HEK293 (cell line): Measurements from ENCODE around the gene PDE4D.
A peak's percentile ranks its signal among the peaks of the same experiment; 100 is the strongest.

ENCODE experiments used
- GLIS2 ChIP-seq: fragments of 450-650 bp; formaldehyde crosslinking; IDR thresholded peaks from 2 replicates; pipeline ENCODE4 v1.5.1; 2016; ENCODE audit warnings: missing biosample characterization, missing genetic modification characterization
- MEIS1 ChIP-seq: sonication (generic); formaldehyde crosslinking; IDR thresholded peaks from 2 replicates; pipeline ENCODE4 v1.8.1; 2022; ENCODE audit warnings: missing genetic modification reagents, mild to moderate bottlenecking, borderline replicate concordance
- PRDM1 ChIP-seq: fragments of 450-650 bp; formaldehyde crosslinking; IDR thresholded peaks from 2 replicates; pipeline ENCODE4; 2016; ENCODE audit warnings: missing biosample characterization, missing genetic modification characterization
- ZBTB1 ChIP-seq: fragments of 450-650 bp; formaldehyde crosslinking; IDR thresholded peaks from 2 replicates; pipeline ENCODE4 v1.5.1; 2016; ENCODE audit warnings: missing biosample characterization, missing genetic modification characterization
- ZFHX2 ChIP-seq: fragments of 450-650 bp; formaldehyde crosslinking; conservative IDR thresholded peaks from 2 replicates; pipeline ENCODE4 v1.5.1; 2016; ENCODE audit warnings: missing biosample characterization, missing genetic modification characterization
- ZNF114 ChIP-seq: fragments of 450-650 bp; formaldehyde crosslinking; IDR thresholded peaks from 2 replicates; pipeline ENCODE4 v1.5.0; 2017; ENCODE audit warnings: missing biosample characterization, missing genetic modification characterization
- ZNF138 ChIP-seq: fragments of 450-650 bp; formaldehyde crosslinking; IDR thresholded peaks from 2 replicates; pipeline ENCODE4 v1.5.1; 2016; ENCODE audit warnings: missing biosample characterization, missing genetic modification characterization, borderline replicate concordance
- ZNF174 ChIP-seq: fragments of 450-650 bp; formaldehyde crosslinking; IDR thresholded peaks from 2 replicates; pipeline ENCODE4 v1.5.0; 2017; ENCODE audit warnings: missing biosample characterization, mild to moderate bottlenecking, missing genetic modification characterization
- ZNF19 ChIP-seq: fragments of 450-650 bp; formaldehyde crosslinking; IDR thresholded peaks from 2 replicates; pipeline ENCODE4; 2016; ENCODE audit warnings: missing biosample characterization, missing genetic modification characterization, low read depth
- ZNF2 ChIP-seq: fragments of 450-650 bp; formaldehyde crosslinking; IDR thresholded peaks from 2 replicates; pipeline ENCODE4 v1.5.1; 2016; ENCODE audit warnings: missing biosample characterization, missing genetic modification characterization
- ZNF248 ChIP-seq: fragments of 450-650 bp; formaldehyde crosslinking; IDR thresholded peaks from 2 replicates; pipeline ENCODE4 v1.5.1; 2017; ENCODE audit warnings: missing biosample characterization, missing genetic modification characterization
- ZNF266 ChIP-seq: fragments of 450-650 bp; formaldehyde crosslinking; IDR thresholded peaks from 2 replicates; pipeline ENCODE4 v1.5.1; 2016; ENCODE audit warnings: missing biosample characterization, missing genetic modification characterization, low read depth
- ZNF529 ChIP-seq: fragments of 450-650 bp; formaldehyde crosslinking; IDR thresholded peaks from 2 replicates; pipeline ENCODE4 v1.5.1; 2017; ENCODE audit warnings: missing genetic modification characterization, missing biosample characterization; ENCODE audit not compliant: insufficient replicate concordance
- ZNF549 ChIP-seq: fragments of 450-650 bp; IDR thresholded peaks from 2 replicates; pipeline ENCODE4 v1.5.1; 2018; ENCODE audit warnings: missing biosample characterization, missing genetic modification characterization, mild to moderate bottlenecking, inconsistent platforms, moderate library complexity
- ZNF555 ChIP-seq: fragments of 450-650 bp; formaldehyde crosslinking; conservative IDR thresholded peaks from 2 replicates; pipeline ENCODE4 v1.5.1; 2017; ENCODE audit warnings: missing biosample characterization, mild to moderate bottlenecking, missing genetic modification characterization, inconsistent platforms
- ZNF560 ChIP-seq: fragments of 450-650 bp; formaldehyde crosslinking; IDR thresholded peaks from 2 replicates; pipeline ENCODE4 v1.5.1; 2017; ENCODE audit warnings: missing biosample characterization, missing genetic modification characterization, borderline replicate concordance
- ZNF596 ChIP-seq: fragments of 450-650 bp; IDR thresholded peaks from 2 replicates; pipeline ENCODE4 v1.5.0; 2018; ENCODE audit warnings: missing biosample characterization, mild to moderate bottlenecking, missing genetic modification characterization, moderate library complexity
- ZNF776 ChIP-seq: fragments of 450-650 bp; formaldehyde crosslinking; IDR thresholded peaks from 2 replicates; pipeline ENCODE4 v1.5.0; 2017; ENCODE audit warnings: missing biosample characterization, missing genetic modification characterization, borderline replicate concordance
- ZSCAN23 ChIP-seq: fragments of 450-650 bp; formaldehyde crosslinking; IDR thresholded peaks from 2 replicates; pipeline ENCODE4 v1.5.1; 2016; ENCODE audit warnings: missing biosample characterization, missing genetic modification characterization
- TF ChIP-seq, protein P1 (sequence below): fragments of 450-650 bp; formaldehyde crosslinking; optimal IDR thresholded peaks from 2 replicates; pipeline ENCODE3; 2016; ENCODE audit warnings: missing biosample characterization, mild to moderate bottlenecking, missing genetic modification characterization
- TF ChIP-seq, protein P2 (sequence below): fragments of 450-650 bp; formaldehyde crosslinking; IDR thresholded peaks from 2 replicates; pipeline ENCODE4 v1.5.1; 2016; ENCODE audit warnings: missing biosample characterization, missing genetic modification characterization
- TF ChIP-seq, protein P3 (sequence below): fragments of 450-650 bp; formaldehyde crosslinking; IDR thresholded peaks from 2 replicates; pipeline ENCODE4 v1.5.1; 2016; ENCODE audit warnings: missing biosample characterization, missing genetic modification characterization
- TF ChIP-seq, protein P4 (sequence below): fragments of 450-650 bp; formaldehyde crosslinking; conservative IDR thresholded peaks from 2 replicates; pipeline ENCODE4 v1.5.1; 2016; ENCODE audit warnings: low read depth, missing biosample characterization, missing genetic modification characterization
- TF ChIP-seq, protein P5 (sequence below): fragments of 450-650 bp; formaldehyde crosslinking; conservative IDR thresholded peaks from 2 replicates; pipeline ENCODE4 v1.5.1; 2016; ENCODE audit warnings: low read depth, missing biosample characterization, missing genetic modification characterization
- TF ChIP-seq, protein P6 (sequence below): fragments of 450-650 bp; formaldehyde crosslinking; IDR thresholded peaks from 2 replicates; pipeline ENCODE4 v1.5.1; 2016; ENCODE audit warnings: missing biosample characterization, missing genetic modification characterization

PDE4D gene

DNA sequence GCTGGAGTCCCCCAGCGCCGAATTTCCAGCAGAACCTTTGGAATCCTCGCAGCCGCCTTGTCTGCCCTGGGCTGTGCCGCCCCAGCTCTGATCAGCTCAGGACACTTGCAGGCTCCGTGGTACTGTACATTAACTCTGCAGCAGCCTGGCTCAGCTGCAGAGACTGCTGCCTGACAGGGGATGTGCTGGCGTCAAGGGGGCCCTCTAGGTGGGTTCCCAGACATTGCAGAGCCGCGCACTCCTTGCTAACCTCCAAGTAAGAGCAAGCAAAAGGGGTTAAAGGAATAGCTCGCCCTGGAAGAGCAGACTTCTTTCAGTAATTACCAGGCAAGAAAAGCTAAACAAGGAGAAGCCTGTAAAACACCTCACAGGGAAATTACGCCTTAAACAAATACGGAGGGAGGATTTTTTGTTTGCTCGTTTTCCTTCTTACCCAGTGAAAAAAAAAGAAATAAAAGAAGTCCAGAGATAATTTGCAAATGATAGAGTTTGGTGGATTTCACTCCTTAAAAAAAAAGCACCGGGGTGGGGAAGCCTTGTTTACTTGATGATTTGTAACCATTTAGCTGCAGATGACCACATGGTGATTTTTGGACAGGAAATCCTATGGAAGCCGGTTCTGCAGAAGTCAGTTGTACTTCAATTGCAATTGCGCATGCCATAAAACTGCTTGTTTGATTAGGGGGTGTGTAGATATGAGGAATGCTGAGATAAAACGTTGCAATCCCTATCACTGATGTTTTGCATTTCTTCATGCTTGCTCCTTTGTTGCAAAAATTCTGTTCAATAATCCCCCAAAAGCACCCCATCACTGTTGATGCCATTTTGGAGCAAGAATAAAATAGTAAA, 305.8 kb downstream of the PDE4D start (continued):
- TF ChIP-seq, protein P1, sequence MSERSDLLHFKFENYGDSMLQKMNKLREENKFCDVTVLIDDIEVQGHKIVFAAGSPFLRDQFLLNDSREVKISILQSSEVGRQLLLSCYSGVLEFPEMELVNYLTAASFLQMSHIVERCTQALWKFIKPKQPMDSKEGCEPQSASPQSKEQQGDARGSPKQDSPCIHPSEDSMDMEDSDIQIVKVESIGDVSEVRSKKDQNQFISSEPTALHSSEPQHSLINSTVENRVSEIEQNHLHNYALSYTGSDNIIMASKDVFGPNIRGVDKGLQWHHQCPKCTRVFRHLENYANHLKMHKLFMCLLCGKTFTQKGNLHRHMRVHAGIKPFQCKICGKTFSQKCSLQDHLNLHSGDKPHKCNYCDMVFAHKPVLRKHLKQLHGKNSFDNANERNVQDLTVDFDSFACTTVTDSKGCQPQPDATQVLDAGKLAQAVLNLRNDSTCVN (tag by site-specific recombination): no peak
- TF ChIP-seq ZNF114 (tag by site-specific recombination) (no peak), ZNF555 (tag by site-specific recombination) (no peak), MEIS1 (no peak), ZNF174 (tag by site-specific recombination) (no peak), GLIS2 (tag by site-specific recombination) (peak; percentile 49), ZNF2 (no peak), ZNF529 (tag by site-specific recombination) (no peak), ZNF19 (tag by site-specific recombination) (no peak), PRDM1 (0 out of 2 replicates have a peak, but pooled peaks have one; percentile 11), ZNF596 (tag by site-specific recombination) (no peak), ZNF549 (tag by site-specific recombination) (no peak), ZNF266 (tag by site-specific recombination) (no peak), ZSCAN23 (no peak), ZBTB1 (tag by site-specific recombination) (no peak), ZNF560 (tag by site-specific recombination) (no peak), ZNF138 (tag by site-specific recombination) (no peak), ZNF776 (tag by site-specific recombination) (no peak), ZFHX2 (tag by site-specific recombination) (no peak), ZNF248 (tag by site-specific recombination) (no peak)
- TF ChIP-seq, protein P2, sequence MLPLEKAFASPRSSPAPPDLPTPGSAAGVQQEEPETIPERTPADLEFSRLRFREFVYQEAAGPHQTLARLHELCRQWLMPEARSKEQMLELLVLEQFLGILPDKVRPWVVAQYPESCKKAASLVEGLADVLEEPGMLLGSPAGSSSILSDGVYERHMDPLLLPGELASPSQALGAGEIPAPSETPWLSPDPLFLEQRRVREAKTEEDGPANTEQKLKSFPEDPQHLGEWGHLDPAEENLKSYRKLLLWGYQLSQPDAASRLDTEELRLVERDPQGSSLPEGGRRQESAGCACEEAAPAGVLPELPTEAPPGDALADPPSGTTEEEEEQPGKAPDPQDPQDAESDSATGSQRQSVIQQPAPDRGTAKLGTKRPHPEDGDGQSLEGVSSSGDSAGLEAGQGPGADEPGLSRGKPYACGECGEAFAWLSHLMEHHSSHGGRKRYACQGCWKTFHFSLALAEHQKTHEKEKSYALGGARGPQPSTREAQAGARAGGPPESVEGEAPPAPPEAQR (tag by site-specific recombination): no peak
- TF ChIP-seq, protein P3, sequence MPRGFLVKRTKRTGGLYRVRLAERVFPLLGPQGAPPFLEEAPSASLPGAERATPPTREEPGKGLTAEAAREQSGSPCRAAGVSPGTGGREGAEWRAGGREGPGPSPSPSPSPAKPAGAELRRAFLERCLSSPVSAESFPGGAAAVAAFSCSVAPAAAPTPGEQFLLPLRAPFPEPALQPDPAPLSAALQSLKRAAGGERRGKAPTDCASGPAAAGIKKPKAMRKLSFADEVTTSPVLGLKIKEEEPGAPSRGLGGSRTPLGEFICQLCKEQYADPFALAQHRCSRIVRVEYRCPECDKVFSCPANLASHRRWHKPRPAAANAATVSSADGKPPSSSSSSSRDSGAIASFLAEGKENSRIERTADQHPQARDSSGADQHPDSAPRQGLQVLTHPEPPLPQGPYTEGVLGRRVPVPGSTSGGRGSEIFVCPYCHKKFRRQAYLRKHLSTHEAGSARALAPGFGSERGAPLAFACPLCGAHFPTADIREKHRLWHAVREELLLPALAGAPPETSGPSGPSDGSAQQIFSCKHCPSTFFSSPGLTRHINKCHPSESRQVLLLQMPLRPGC: no peak
- TF ChIP-seq, protein P4, sequence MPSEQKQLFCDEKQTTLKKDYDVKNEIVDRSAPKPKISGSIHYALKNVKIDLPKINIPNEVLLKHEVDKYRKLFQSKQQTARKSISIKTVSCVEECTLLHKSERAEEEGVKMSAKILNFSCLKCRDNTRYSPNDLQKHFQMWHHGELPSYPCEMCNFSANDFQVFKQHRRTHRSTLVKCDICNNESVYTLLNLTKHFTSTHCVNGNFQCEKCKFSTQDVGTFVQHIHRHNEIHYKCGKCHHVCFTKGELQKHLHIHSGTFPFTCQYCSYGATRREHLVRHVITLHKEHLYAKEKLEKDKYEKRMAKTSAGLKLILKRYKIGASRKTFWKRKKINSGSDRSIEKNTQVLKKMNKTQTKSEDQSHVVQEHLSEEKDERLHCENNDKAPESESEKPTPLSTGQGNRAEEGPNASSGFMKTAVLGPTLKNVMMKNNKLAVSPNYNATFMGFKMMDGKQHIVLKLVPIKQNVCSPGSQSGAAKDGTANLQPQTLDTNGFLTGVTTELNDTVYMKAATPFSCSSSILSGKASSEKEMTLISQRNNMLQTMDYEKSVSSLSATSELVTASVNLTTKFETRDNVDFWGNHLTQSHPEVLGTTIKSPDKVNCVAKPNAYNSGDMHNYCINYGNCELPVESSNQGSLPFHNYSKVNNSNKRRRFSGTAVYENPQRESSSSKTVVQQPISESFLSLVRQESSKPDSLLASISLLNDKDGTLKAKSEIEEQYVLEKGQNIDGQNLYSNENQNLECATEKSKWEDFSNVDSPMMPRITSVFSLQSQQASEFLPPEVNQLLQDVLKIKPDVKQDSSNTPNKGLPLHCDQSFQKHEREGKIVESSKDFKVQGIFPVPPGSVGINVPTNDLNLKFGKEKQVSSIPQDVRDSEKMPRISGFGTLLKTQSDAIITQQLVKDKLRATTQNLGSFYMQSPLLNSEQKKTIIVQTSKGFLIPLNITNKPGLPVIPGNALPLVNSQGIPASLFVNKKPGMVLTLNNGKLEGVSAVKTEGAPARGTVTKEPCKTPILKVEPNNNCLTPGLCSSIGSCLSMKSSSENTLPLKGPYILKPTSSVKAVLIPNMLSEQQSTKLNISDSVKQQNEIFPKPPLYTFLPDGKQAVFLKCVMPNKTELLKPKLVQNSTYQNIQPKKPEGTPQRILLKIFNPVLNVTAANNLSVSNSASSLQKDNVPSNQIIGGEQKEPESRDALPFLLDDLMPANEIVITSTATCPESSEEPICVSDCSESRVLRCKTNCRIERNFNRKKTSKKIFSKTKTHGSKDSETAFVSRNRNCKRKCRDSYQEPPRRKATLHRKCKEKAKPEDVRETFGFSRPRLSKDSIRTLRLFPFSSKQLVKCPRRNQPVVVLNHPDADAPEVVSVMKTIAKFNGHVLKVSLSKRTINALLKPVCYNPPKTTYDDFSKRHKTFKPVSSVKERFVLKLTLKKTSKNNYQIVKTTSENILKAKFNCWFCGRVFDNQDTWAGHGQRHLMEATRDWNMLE: no peak
- TF ChIP-seq, protein P5, sequence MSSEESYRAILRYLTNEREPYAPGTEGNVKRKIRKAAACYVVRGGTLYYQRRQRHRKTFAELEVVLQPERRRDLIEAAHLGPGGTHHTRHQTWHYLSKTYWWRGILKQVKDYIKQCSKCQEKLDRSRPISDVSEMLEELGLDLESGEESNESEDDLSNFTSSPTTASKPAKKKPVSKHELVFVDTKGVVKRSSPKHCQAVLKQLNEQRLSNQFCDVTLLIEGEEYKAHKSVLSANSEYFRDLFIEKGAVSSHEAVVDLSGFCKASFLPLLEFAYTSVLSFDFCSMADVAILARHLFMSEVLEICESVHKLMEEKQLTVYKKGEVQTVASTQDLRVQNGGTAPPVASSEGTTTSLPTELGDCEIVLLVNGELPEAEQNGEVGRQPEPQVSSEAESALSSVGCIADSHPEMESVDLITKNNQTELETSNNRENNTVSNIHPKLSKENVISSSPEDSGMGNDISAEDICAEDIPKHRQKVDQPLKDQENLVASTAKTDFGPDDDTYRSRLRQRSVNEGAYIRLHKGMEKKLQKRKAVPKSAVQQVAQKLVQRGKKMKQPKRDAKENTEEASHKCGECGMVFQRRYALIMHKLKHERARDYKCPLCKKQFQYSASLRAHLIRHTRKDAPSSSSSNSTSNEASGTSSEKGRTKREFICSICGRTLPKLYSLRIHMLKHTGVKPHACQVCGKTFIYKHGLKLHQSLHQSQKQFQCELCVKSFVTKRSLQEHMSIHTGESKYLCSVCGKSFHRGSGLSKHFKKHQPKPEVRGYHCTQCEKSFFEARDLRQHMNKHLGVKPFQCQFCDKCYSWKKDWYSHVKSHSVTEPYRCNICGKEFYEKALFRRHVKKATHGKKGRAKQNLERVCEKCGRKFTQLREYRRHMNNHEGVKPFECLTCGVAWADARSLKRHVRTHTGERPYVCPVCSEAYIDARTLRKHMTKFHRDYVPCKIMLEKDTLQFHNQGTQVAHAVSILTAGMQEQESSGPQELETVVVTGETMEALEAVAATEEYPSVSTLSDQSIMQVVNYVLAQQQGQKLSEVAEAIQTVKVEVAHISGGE (tag by site-specific recombination): no peak
- TF ChIP-seq, protein P6, sequence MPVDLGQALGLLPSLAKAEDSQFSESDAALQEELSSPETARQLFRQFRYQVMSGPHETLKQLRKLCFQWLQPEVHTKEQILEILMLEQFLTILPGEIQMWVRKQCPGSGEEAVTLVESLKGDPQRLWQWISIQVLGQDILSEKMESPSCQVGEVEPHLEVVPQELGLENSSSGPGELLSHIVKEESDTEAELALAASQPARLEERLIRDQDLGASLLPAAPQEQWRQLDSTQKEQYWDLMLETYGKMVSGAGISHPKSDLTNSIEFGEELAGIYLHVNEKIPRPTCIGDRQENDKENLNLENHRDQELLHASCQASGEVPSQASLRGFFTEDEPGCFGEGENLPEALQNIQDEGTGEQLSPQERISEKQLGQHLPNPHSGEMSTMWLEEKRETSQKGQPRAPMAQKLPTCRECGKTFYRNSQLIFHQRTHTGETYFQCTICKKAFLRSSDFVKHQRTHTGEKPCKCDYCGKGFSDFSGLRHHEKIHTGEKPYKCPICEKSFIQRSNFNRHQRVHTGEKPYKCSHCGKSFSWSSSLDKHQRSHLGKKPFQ (tag by site-specific recombination): no peak
